Neural crest cell (in vitro differentiated cells): Measurements from ENCODE around the gene OR2F2. TPM values are rescaled to one million over a fixed set of nuclear protein-coding genes. Genes with fewer than 3 reads are reported as not detected.

ENCODE experiments used
- DNase-seq: peaks from one replicate; pipeline ENCODE4 v3.0.0; 2021; ENCODE audit warnings: low read depth, mixed read lengths, low spot score
- H3K27ac Mint-ChIP-seq: one replicate; pipeline ENCODE4 v1.8.0; 2021; ENCODE audit warnings: mild to moderate bottlenecking, mixed read lengths; ENCODE audit not compliant: unreplicated experiment
- H3K27me3 Mint-ChIP-seq: 2 replicates; pipeline ENCODE4 v1.8.0; 2021; ENCODE audit warnings: low read depth, mild to moderate bottlenecking, mixed read lengths
- H3K36me3 Mint-ChIP-seq: 2 replicates; pipeline ENCODE4 v1.8.0; 2021; ENCODE audit warnings: low read depth, mild to moderate bottlenecking, mixed read lengths
- H3K4me1 Mint-ChIP-seq: 2 replicates; pipeline ENCODE4 v1.8.0; 2021; ENCODE audit warnings: mixed read lengths
- H3K4me3 Mint-ChIP-seq: one replicate; pipeline ENCODE4 v1.8.0; 2021; ENCODE audit warnings: mild to moderate bottlenecking, mixed read lengths
- H3K9me3 Mint-ChIP-seq: 2 replicates; pipeline ENCODE4 v1.8.0; 2021; ENCODE audit warnings: mixed read lengths
- total RNA-seq: library from RNA; stranded (reverse); gene quantifications from 2 replicates; pipeline ENCODE4 v1.2.1, GENCODE V29; 2021
- TF ChIP-seq, protein P1 (sequence below): fragments of 200-600 bp; sonication (generic); conservative IDR thresholded peaks from 2 replicates; pipeline ENCODE4 v1.5.0; 2021; ENCODE audit warnings: antibody characterized with exemption, mild to moderate bottlenecking

Gene OR2F2
- total RNA-seq, 1 donor from 2014 or later = not detected

DNA sequence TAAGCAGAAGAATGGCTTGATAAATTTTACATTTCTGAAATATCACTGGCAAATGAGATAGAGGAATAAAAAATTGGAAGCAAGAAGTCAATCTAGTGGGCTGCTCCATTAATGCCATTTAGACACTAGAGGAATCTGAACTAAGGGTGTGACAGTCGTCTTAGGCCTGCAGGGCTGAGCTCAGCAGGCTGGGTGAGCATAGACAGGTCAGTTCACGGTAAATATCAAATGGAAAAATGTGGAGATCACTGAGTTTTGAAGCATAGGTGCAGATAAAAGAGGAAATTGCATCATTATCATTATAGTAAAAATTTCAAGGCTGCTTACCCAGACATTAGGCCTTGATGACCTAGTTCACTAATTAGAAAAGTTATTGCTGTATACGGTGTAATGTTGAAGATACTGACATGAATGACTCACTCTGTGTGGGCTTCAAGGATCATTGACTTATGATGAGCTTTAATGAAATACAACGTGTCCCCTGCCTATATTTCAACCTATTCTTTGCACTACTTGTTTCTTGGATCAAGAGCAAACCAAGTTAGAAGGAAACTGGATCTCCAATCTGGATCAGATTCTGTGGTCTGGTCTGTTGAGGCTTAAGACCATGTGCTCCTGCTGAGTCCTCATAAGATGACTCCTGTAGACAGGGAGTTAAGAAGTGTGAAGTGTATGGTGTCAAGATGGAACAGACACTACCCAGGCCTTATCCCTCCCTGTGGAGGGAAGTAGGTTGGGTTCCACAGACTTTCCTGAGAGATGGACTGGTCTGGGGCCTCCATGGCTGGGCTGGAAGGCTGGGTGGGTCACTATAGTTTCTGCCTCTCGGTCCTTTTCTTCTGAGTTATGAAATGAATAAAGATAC is 3.6 kb downstream of the OR2F2 start:
- no peaks in the 10 kb centered on the region for H3K27me3 Mint-ChIP-seq
- TF ChIP-seq, protein P1, sequence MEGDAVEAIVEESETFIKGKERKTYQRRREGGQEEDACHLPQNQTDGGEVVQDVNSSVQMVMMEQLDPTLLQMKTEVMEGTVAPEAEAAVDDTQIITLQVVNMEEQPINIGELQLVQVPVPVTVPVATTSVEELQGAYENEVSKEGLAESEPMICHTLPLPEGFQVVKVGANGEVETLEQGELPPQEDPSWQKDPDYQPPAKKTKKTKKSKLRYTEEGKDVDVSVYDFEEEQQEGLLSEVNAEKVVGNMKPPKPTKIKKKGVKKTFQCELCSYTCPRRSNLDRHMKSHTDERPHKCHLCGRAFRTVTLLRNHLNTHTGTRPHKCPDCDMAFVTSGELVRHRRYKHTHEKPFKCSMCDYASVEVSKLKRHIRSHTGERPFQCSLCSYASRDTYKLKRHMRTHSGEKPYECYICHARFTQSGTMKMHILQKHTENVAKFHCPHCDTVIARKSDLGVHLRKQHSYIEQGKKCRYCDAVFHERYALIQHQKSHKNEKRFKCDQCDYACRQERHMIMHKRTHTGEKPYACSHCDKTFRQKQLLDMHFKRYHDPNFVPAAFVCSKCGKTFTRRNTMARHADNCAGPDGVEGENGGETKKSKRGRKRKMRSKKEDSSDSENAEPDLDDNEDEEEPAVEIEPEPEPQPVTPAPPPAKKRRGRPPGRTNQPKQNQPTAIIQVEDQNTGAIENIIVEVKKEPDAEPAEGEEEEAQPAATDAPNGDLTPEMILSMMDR = no peak
- peak overlapping the region; percentile 10 for H3K27ac Mint-ChIP-seq
- no peaks in the 10 kb centered on the region for H3K36me3 Mint-ChIP-seq
- H3K4me3 Mint-ChIP-seq = no peak overlapping the region
- no peaks in the 10 kb centered on the region for H3K9me3 Mint-ChIP-seq
- no peaks in the 10 kb centered on the region for H3K4me1 Mint-ChIP-seq
- no peak for DNase-seq

DNA sequence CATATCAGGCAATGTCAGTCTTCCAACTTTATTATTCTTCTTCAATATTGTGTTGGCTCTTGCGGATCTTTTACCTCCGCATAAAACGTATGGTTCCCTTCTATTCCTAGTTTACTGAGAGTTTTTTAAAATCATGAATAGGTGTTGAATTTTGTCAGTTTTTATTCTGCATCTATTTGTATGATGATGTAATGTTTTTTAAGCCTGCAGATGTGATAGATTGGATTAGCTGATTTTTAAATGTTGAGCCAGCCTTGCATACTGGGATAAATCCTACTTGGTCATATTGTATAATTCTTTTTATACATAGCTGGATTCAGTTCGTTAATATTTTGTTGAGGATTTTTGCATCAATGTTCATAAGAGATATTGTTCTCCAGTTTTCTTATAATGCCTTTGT is 10.4 kb downstream of the OR2F2 start:
- no peaks in the 10 kb centered on the region for H3K36me3 Mint-ChIP-seq
- TF ChIP-seq, protein P1 = no peak
- peaks cover 3% of the 10 kb centered on the region for H3K9me3 Mint-ChIP-seq
- no peaks in the 10 kb centered on the region for H3K27me3 Mint-ChIP-seq
- no peak overlapping the region for H3K27ac Mint-ChIP-seq
- H3K4me1 Mint-ChIP-seq = no peaks in the 10 kb centered on the region
- DNase-seq = no peak
- H3K4me3 Mint-ChIP-seq = no peak overlapping the region

DNA sequence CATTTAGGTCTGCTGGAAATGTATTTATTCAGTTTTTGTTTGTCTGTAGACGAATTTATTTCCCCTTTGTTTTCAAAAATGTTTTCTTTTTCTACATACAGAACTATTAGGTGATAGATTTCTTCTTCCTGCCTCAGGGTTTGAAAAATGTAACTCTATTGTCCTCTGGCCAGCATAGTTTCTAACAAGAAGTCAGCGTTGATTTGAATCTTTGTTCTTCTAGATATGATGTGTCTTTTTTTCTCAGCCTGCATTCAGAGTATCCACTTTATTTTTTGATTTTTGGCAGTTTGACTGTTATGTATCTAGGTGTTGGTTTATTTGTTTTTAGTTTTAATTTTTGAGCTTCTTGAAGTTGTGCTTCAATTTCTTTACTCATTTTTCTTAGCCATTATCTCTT is 12.1 kb downstream of the OR2F2 start:
- DNase-seq = no peak
- H3K4me3 Mint-ChIP-seq = no peak overlapping the region
- no peak overlapping the region for H3K27ac Mint-ChIP-seq
- no peaks in the 10 kb centered on the region for H3K4me1 Mint-ChIP-seq
- H3K27me3 Mint-ChIP-seq = no peaks in the 10 kb centered on the region
- TF ChIP-seq, protein P1 = no peak
- no peaks in the 10 kb centered on the region for H3K36me3 Mint-ChIP-seq
- H3K9me3 Mint-ChIP-seq = peaks cover 8% of the 10 kb centered on the region

DNA sequence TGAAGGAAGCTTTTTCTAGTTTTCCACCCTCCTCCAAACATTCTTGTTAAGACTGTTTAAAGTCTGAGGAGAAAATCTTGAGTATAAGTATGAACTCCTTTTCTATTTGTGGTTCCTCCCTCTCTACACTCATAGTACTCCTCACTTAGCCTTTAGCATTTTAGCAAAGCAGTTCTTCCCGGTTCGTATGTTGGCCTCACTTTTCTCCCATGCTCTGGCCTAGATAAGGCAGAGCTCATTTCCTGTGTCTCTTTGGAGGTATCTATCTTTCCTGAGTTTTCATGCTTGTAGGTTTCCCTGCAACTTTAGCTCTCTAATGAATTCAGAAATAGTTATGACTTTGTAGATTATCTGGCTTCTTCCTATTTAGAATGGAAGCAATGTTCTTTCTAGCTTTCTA is 13.7 kb downstream of the OR2F2 start:
- no peaks in the 10 kb centered on the region for H3K27me3 Mint-ChIP-seq
- TF ChIP-seq, protein P1 = no peak
- H3K27ac Mint-ChIP-seq = no peak overlapping the region
- H3K4me3 Mint-ChIP-seq = no peak overlapping the region
- H3K4me1 Mint-ChIP-seq = no peaks in the 10 kb centered on the region
- no peaks in the 10 kb centered on the region for H3K36me3 Mint-ChIP-seq
- peaks cover 8% of the 10 kb centered on the region for H3K9me3 Mint-ChIP-seq
- DNase-seq = no peak

DNA sequence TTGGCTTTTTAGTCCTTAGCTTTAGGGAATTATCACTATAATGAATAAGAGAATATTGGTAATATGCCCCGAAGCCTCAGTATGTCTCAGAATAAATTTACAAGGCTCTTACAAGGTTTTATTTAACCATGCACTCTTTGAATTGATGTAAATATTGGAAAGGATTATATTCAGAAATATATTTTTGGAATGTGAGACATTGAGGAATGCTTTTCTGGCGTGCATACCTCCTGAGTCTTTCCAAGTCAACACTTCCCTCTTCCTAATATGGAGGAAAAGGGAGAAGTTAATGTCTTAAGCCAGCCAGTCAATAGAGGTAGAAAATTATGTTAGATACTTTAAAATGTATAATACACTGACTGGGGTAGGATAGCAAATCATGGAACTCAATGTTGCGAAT is 18.4 kb downstream of the OR2F2 start:
- no peak for DNase-seq
- no peak overlapping the region for H3K4me3 Mint-ChIP-seq

More for the DNA sequence above, 18.4 kb downstream of the OR2F2 start:
- no peak overlapping the region for H3K27ac Mint-ChIP-seq
- peaks cover 8% of the 10 kb centered on the region for H3K9me3 Mint-ChIP-seq
- TF ChIP-seq, protein P1 = no peak
- no peaks in the 10 kb centered on the region for H3K36me3 Mint-ChIP-seq
- peaks cover 2% of the 10 kb centered on the region for H3K27me3 Mint-ChIP-seq
- peaks cover 5% of the 10 kb centered on the region for H3K4me1 Mint-ChIP-seq
